Loucy (cell line): ENCODE data around the gene LRRC4C.

Experiments used
- H2AFZ ChIP-seq: fragments of 200-600 bp; sonication (generic); 2 replicates; pipeline ENCODE4 v1.6.0; 2016; ENCODE audit warnings: antibody characterized with exemption, mild to moderate bottlenecking, low read length, moderate library complexity
- H3F3A ChIP-seq: fragments of 200-600 bp; 2 replicates; pipeline ENCODE4 v1.6.0; 2016; ENCODE audit warnings: antibody characterized with exemption, low read depth, mild to moderate bottlenecking
- H3K27me3 ChIP-seq: fragments of 200-600 bp; sonication (generic); 2 replicates; pipeline ENCODE4 v1.6.1; 2014; ENCODE audit warnings: low read length, mild to moderate bottlenecking; ENCODE audit not compliant: insufficient read depth, poor library complexity, severe bottlenecking
- H3K36me3 ChIP-seq: fragments of 200-600 bp; sonication (generic); 2 replicates; pipeline ENCODE4 v1.6.1; 2016; ENCODE audit warnings: low read length; ENCODE audit not compliant: insufficient read depth
- H3K4me1 ChIP-seq: fragments of 200-600 bp; sonication (generic); 2 replicates; pipeline ENCODE4 v1.5.1; 2014; ENCODE audit warnings: low read length, mild to moderate bottlenecking; ENCODE audit not compliant: insufficient read depth, poor library complexity, severe bottlenecking
- H3K4me2 ChIP-seq: fragments of 200-600 bp; sonication (generic); 2 replicates; pipeline ENCODE4 v1.6.0; 2014; ENCODE audit warnings: antibody characterized with exemption, low read length, low read depth, mild to moderate bottlenecking; ENCODE audit not compliant: poor library complexity, severe bottlenecking
- H3K4me3 ChIP-seq: fragments of 200-600 bp; sonication (generic); 2 replicates; pipeline ENCODE4 v1.5.1; 2014; ENCODE audit warnings: low read length, mild to moderate bottlenecking, mixed read lengths; ENCODE audit not compliant: poor library complexity, severe bottlenecking
- H3K79me2 ChIP-seq: fragments of 200-600 bp; sonication (generic); 2 replicates; pipeline ENCODE4 v1.6.1; 2014; ENCODE audit warnings: low read length; ENCODE audit not compliant: insufficient read depth
- H3K9ac ChIP-seq: fragments of 200-600 bp; sonication (generic); 2 replicates; pipeline ENCODE4 v1.6.0; 2014; ENCODE audit warnings: mild to moderate bottlenecking, low read depth, low read length, moderate library complexity; ENCODE audit not compliant: poor library complexity, severe bottlenecking
- H3K9me2 ChIP-seq: fragments of 200-600 bp; sonication (generic); replicated peaks from 2 replicates; pipeline ENCODE4 v1.6.1; 2016; ENCODE audit warnings: low read depth, low read length, mixed read lengths
- H3K9me3 ChIP-seq: fragments of 200-600 bp; sonication (generic); 2 replicates; pipeline ENCODE4 v1.6.1; 2014; ENCODE audit warnings: mild to moderate bottlenecking, antibody characterized with exemption, low read length, low read depth; ENCODE audit not compliant: insufficient read depth
- H4K20me1 ChIP-seq: fragments of 200-600 bp; sonication (generic); 2 replicates; pipeline ENCODE4 v1.6.0; 2014; ENCODE audit warnings: antibody characterized with exemption, low read length, mild to moderate bottlenecking; ENCODE audit not compliant: insufficient read depth, poor library complexity, severe bottlenecking
- EZH2phosphoT487 ChIP-seq: fragments of 200-600 bp; IDR thresholded peaks from 2 replicates; pipeline ENCODE4 v1.6.1; 2018; ENCODE audit warnings: antibody characterized with exemption, mild to moderate bottlenecking, moderate library complexity, borderline replicate concordance
- TF ChIP-seq, protein P1 (sequence below): fragments of 200-600 bp; sonication (generic); conservative IDR thresholded peaks from 2 replicates; pipeline ENCODE4 v1.5.1; 2014; ENCODE audit warnings: mild to moderate bottlenecking, antibody characterized with exemption, low read length

Gene LRRC4C

DNA sequence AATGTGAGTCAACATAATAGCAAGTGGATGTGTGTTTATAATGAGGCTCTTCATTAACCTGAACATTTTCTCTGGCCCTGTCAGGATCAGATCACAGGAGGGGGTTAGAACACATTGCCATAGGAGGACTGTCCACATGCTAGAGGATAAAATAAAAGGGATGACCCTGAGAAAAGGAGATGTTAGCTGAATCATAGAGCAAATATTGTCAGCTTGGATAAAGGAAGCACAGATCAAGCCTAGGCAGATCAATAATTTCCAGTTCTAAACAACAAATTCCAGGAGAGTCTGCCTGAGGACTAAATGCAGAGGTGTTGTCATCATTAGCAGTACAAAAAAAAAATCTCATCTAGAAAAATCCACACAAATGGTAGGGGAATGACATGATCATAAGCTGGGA lies 337.9 kb downstream of the LRRC4C start:
- H3F3A ChIP-seq, result no peaks in the 10 kb centered on the region
- no peaks in the 10 kb centered on the region for H4K20me1 ChIP-seq
- H3K9ac ChIP-seq, result no peak overlapping the region

DNA sequence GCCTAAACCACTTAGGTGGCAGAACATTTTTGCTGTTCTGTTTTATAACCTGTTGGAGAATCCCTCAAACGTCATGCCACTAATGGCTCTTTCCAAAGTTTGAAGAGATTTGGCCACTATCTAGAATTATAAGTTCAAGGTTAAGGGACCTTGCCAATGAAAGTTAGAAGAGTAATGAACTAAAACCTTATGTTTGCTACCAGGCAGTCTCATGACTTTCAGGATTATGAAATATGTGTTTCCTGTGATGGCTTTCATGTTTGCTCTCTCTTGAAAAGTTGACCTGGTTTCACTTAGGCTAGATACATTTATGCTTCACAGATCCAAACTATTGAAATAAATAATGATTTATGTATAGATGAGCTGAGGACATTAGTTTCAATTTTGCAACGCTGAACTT lies 340.0 kb downstream of the LRRC4C start:
- H3K4me2 ChIP-seq, result no peak overlapping the region
- no peaks in the 10 kb centered on the region for H3K79me2 ChIP-seq
- H3K4me1 ChIP-seq, result no peaks in the 10 kb centered on the region
- TF ChIP-seq EZH2phosphoT487, result no peak
- TF ChIP-seq, protein P1, sequence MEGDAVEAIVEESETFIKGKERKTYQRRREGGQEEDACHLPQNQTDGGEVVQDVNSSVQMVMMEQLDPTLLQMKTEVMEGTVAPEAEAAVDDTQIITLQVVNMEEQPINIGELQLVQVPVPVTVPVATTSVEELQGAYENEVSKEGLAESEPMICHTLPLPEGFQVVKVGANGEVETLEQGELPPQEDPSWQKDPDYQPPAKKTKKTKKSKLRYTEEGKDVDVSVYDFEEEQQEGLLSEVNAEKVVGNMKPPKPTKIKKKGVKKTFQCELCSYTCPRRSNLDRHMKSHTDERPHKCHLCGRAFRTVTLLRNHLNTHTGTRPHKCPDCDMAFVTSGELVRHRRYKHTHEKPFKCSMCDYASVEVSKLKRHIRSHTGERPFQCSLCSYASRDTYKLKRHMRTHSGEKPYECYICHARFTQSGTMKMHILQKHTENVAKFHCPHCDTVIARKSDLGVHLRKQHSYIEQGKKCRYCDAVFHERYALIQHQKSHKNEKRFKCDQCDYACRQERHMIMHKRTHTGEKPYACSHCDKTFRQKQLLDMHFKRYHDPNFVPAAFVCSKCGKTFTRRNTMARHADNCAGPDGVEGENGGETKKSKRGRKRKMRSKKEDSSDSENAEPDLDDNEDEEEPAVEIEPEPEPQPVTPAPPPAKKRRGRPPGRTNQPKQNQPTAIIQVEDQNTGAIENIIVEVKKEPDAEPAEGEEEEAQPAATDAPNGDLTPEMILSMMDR, result no peak
- no peaks in the 10 kb centered on the region for H3K36me3 ChIP-seq
- no peaks in the 10 kb centered on the region for H3K27me3 ChIP-seq
- H3K9me3 ChIP-seq, result no peaks in the 10 kb centered on the region
- no peaks in the 10 kb centered on the region for H4K20me1 ChIP-seq
- H3K4me3 ChIP-seq, result no peak overlapping the region
- no peak overlapping the region for H3K9ac ChIP-seq
- H3F3A ChIP-seq, result no peaks in the 10 kb centered on the region
- no peaks in the 10 kb centered on the region for H3K9me2 ChIP-seq
- no peak overlapping the region for H2AFZ ChIP-seq

More for the DNA sequence above, 337.9 kb downstream of the LRRC4C start:
- no peaks in the 10 kb centered on the region for H3K4me1 ChIP-seq
- TF ChIP-seq, protein P1, result no peak
- no peak for TF ChIP-seq EZH2phosphoT487
- H3K36me3 ChIP-seq, result no peaks in the 10 kb centered on the region
- no peak overlapping the region for H3K4me3 ChIP-seq
- H3K4me2 ChIP-seq, result no peak overlapping the region
- no peaks in the 10 kb centered on the region for H3K79me2 ChIP-seq
- H3K9me3 ChIP-seq, result no peaks in the 10 kb centered on the region
- H3K9me2 ChIP-seq, result no peaks in the 10 kb centered on the region
- H3K27me3 ChIP-seq, result no peaks in the 10 kb centered on the region
- no peak overlapping the region for H2AFZ ChIP-seq

DNA sequence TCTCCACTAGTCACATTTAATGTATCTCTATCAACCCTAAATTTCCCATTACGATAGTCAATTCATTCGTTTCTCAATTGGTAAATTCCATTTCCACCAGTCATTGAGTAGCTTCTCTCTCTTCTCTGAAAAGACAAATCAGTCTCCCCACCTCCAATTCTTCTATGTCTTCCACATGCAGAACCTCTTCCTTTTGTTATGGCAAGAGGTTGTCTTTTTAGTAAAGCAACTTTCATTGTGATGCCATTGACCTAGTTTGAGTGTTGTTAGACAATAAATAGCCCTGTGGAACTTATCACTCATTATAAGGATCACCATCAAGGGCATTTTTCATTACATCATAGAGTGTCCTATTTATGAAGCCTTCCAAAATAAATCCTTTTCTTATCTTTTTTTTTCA lies 340.9 kb downstream of the LRRC4C start:
- Histone ChIP-seq H3K4me2 (no peak overlapping the region), H3K4me3 (no peak overlapping the region), H3K79me2 (no peaks in the 10 kb centered on the region), H3K9me2 (no peaks in the 10 kb centered on the region), H3K9me3 (no peaks in the 10 kb centered on the region), H3K36me3 (no peaks in the 10 kb centered on the region), H3K27me3 (no peaks in the 10 kb centered on the region), H2AFZ (no peak overlapping the region), H3F3A (no peaks in the 10 kb centered on the region), H3K4me1 (no peaks in the 10 kb centered on the region), H4K20me1 (no peaks in the 10 kb centered on the region), H3K9ac (no peak overlapping the region)
- TF ChIP-seq, protein P1, result no peak
- TF ChIP-seq EZH2phosphoT487, result no peak
